B cell (primary cell): Measurements from ENCODE around the gene CASP4. TPM values are rescaled to one million over a fixed set of nuclear protein-coding genes. Genes with fewer than 3 reads are reported as not detected.
A peak's percentile ranks its signal among the peaks of the same experiment; 100 is the strongest.

Experiments
- ATAC-seq: fragments of 200-7000 bp; cut with Tn5 transposase; one replicate; pipeline ENCODE4 v1.10.0; 2021; ENCODE audit warnings: low read depth, mild to moderate bottlenecking, moderate number of reproducible peaks, moderate library complexity
- CTCF ChIA-PET: fragments of 350-600 bp; sonication (Branson Sonifier 250); formaldehyde crosslinking; loops from one replicate; lab custom pipeline; 2021; ENCODE audit warnings: antibody characterized with exemption, inconsistent platforms; lab: Charles Lee
- POLR2A ChIA-PET: fragments of 350-600 bp; sonication (Branson Sonifier 250); formaldehyde crosslinking; loops from one replicate; lab custom pipeline; 2021; ENCODE audit warnings: antibody characterized with exemption; lab: Charles Lee
- DNase-seq: peaks from one replicate; pipeline ENCODE4 v3.0.0; 2013
- H2AFZ ChIP-seq: 2 replicates; pipeline ENCODE4 v1.6.1; 2012; ENCODE audit warnings: mild to moderate bottlenecking, low read depth, low read length; ENCODE audit not compliant: insufficient read depth, poor library complexity, severe bottlenecking
- H3K27ac ChIP-seq, 2 donors: 1 replicate in 1 of 2; 2 replicates in 1 of 2; pipeline ENCODE4 v1.5.1; 2012 to 2013; ENCODE audit warnings: low read length in 2 of 2, mild to moderate bottlenecking in 2 of 2, moderate library complexity in 1 of 2
- H3K27me3 ChIP-seq, 4 experiments: fragments of 200-600 bp in 1 of 4; sonication (generic) in 1 of 4; replicated peaks in 1 of 4; 1 replicate in 2 of 4; 2 replicates in 2 of 4; pipeline versions ENCODE4 v1.6.1 to v1.7.0; 2013 to 2016; ENCODE audit warnings: low read length in 3 of 4, mild to moderate bottlenecking in 2 of 4, mixed read lengths in 1 of 4, moderate library complexity in 1 of 4; ENCODE audit not compliant: insufficient read depth in 4 of 4, control insufficient read depth in 3 of 4; ENCODE audit errors: control extremely low read depth in 1 of 4
- H3K36me3 ChIP-seq, 2 experiments: replicated peaks in 1 of 2; 1 replicate in 1 of 2; 2 replicates in 1 of 2; pipeline versions ENCODE4 v1.6.1 to v1.7.1; 2013; ENCODE audit warnings: low read length in 1 of 2; ENCODE audit not compliant: insufficient read depth in 2 of 2, control insufficient read depth in 1 of 2; ENCODE audit errors: control extremely low read depth in 1 of 2, extremely low read depth in 1 of 2
- H3K4me1 ChIP-seq, 2 donors: fragments of 200-600 bp in 1 of 2; sonication (generic) in 1 of 2; 1 replicate in 1 of 2; 2 replicates in 1 of 2; pipeline versions ENCODE4 v1.5.1 to v1.6.1; 2013 to 2017; ENCODE audit warnings: low read length in 2 of 2; ENCODE audit not compliant: control insufficient read depth in 2 of 2, insufficient read depth in 2 of 2
- H3K4me2 ChIP-seq: replicated peaks from 2 replicates; pipeline ENCODE3; 2012; ENCODE audit warnings: mild to moderate bottlenecking, low read depth, low read length; ENCODE audit not compliant: poor library complexity, severe bottlenecking
- H3K4me3 ChIP-seq, 5 experiments: fragments of 200-600 bp in 1 of 5; sonication (generic) in 1 of 5; 1 replicate in 3 of 5; 2 replicates in 2 of 5; pipeline versions ENCODE4 v1.5.1 to v1.7.0; 2011 to 2016; ENCODE audit warnings: low read length in 4 of 5, mild to moderate bottlenecking in 4 of 5, low read depth in 2 of 5, control low read depth in 1 of 5, moderate library complexity in 1 of 5; ENCODE audit not compliant: insufficient read depth in 1 of 5; ENCODE audit errors: control extremely low read depth in 1 of 5, extremely low read depth in 1 of 5
- H3K79me2 ChIP-seq: fragments of 200-600 bp; sonication (generic); one replicate; pipeline ENCODE4 v1.6.0; 2016; ENCODE audit warnings: low read length; ENCODE audit not compliant: control insufficient read depth, insufficient read depth
- H3K9ac ChIP-seq: fragments of 200-600 bp; sonication (generic); 2 replicates; pipeline ENCODE4 v1.6.1; 2017; ENCODE audit warnings: mild to moderate bottlenecking, low read length, moderate library complexity
- H3K9me3 ChIP-seq, 3 donors: one replicate each; pipeline versions ENCODE4 v1.6.1 to v1.7.1; 2013; ENCODE audit warnings: low read length in 2 of 3; ENCODE audit not compliant: control insufficient read depth in 2 of 3, insufficient read depth in 1 of 3; ENCODE audit errors: control extremely low read depth in 1 of 3
- H4K20me1 ChIP-seq: 2 replicates; pipeline ENCODE4 v1.6.0; 2012; ENCODE audit warnings: mild to moderate bottlenecking, low read length; ENCODE audit not compliant: insufficient read depth, control insufficient read depth, poor library complexity, severe bottlenecking
- H3K27ac Mint-ChIP-seq: one replicate; pipeline ENCODE4 v1.8.0; 2021; ENCODE audit warnings: mixed read lengths
- H3K27me3 Mint-ChIP-seq: one replicate; pipeline ENCODE4 v1.8.0; 2021; ENCODE audit warnings: mixed read lengths
- H3K4me1 Mint-ChIP-seq: one replicate; pipeline ENCODE4 v1.8.0; 2021; ENCODE audit warnings: mixed read lengths
- H3K4me3 Mint-ChIP-seq: one replicate; pipeline ENCODE4 v1.8.0; 2021; ENCODE audit warnings: mixed read lengths
- H3K9me3 Mint-ChIP-seq: one replicate; pipeline ENCODE4 v1.8.0; 2022; ENCODE audit warnings: mixed read lengths; ENCODE audit not compliant: insufficient read depth
- EZH2 ChIP-seq: IDR thresholded peaks from 2 replicates; pipeline ENCODE4 v1.6.1; 2012; ENCODE audit warnings: borderline replicate concordance, low read depth, mild to moderate bottlenecking, moderate library complexity, low read length; ENCODE audit not compliant: insufficient read depth, poor library complexity, severe bottlenecking
- WGBS: methylation state at CpG from one replicate; pipeline ENCODE4 v1.1.5; 2013; ENCODE audit warnings: missing lambda C conversion rate; ENCODE audit not compliant: insufficient coverage; 5-methylcytosine and 5-hydroxymethylcytosine counted together
- intact Hi-C: fragments of 100-400 bp; cut with micrococcal nuclease; formaldehyde crosslinking; loops from one replicate; pipeline ENCODE4 v1.10.0; 2022
- polyA plus RNA-seq: library from polyadenylated mRNA; depleted of rRNA; stranded (reverse); fragments of >200 nt; gene quantifications from 2 replicates; pipeline ENCODE4 v1.2.3, GENCODE V29; 2012
- total RNA-seq, 2 donors: library from RNA; stranded (reverse); fragments of 120-200 nt in 1 of 2; gene quantifications; 1 replicate in 1 of 2; 2 replicates in 1 of 2; pipeline versions ENCODE4 v1.2.3 to v1.2.4, GENCODE V29; 2013 to 2022
- TF ChIP-seq, protein P1 (sequence below): fragments of 200-600 bp; IDR thresholded peaks from one replicate; pipeline ENCODE4 v1.8.0; 2022; ENCODE audit warnings: antibody characterized with exemption, mild to moderate bottlenecking

Gene CASP4
- total and polyA plus RNA-seq, 2 donors (not counting 1 experiment from before 2014, with no cell fraction given): 72.4 to 157 TPM

DNA sequence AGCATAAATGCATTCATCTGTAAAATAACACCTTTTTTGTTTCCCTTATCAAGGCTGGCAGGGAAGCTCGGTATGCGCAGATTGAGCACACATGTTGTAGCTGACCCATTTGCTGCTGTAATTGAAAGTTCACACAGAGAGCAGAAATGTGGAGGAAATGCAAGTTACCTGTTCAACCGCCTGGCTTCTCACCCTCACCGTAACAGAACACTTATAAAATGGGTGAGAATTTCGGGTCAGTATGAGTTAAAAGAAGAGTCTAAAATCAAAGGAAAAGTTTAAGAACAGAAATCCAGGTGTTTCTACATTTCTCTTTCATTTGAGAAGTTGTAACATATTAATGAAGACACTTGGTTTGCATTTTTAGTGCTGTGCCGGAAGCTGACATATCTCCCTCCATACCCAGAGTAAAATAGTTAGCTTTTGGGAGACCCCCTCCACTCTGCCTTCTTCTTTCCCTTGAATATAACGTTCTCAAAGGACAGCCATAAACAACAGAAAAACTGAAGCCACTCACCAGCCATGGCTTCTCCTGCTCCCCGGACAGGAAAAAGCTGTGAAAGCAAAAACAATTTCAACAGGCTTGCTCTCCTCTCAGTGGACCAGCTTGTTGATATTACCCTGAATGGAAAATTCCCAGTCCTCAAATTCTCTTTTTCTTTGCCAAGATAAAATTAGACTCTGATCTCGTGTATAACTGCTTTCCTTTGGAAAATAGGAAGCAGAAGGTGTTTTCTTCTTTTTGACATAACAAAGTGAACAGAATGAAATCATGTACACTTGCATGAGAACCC, 70.3 kb downstream of the CASP4 start, which contains the start of gene CASP12:
Gene CASP12 (minus strand): TSS at position 570 of the 794 bp plus-strand sequence.
- H3K27me3 Mint-ChIP-seq: no peaks in the 10 kb centered on the region
- Histone ChIP-seq H3K27ac (no peak within 1 kb of the TSS), H3K9me3 (no peaks in the 10 kb centered on the region), H3K4me1 (peaks cover 10 to 19% of the 10 kb centered on the region in 2 donors), H3K27me3 (no peaks in the 10 kb centered on the region), H3K79me2 (no peaks in the 10 kb centered on the region), H2AFZ (peak within 1 kb of the TSS; percentile 46), H3K4me3 (peak within 1 kb of the TSS in 2 of 5 experiments; percentile 12 to 16), H3K36me3 (no peaks in the 10 kb centered on the region), H3K9ac (peak within 1 kb of the TSS; percentile 6), H4K20me1 (no peaks in the 10 kb centered on the region), H3K4me2 (peak within 1 kb of the TSS; percentile 23)
- intact Hi-C loops: no loop called here
- POLR2A ChIA-PET: no interaction called here
- CTCF ChIA-PET: interaction anchor here (1.2 kb wide), 1 partner anchor 15 kb away, joined by 3 read pairs; no protein-coding TSS in a partner anchor
- H3K4me3 Mint-ChIP-seq: peak within 1 kb of the TSS; percentile 77
- no peaks in the 10 kb centered on the region for H3K9me3 Mint-ChIP-seq
- peak; percentile 14 for DNase-seq
- peaks cover 37% of the 10 kb centered on the region for H3K4me1 Mint-ChIP-seq
- peak within 1 kb of the TSS; percentile 77 for H3K27ac Mint-ChIP-seq
- 61% methylated on average over 3 of the region's 9 CpGs for WGBS
- no peak for ATAC-seq
- TF ChIP-seq EZH2: no peak
- TF ChIP-seq, protein P1, sequence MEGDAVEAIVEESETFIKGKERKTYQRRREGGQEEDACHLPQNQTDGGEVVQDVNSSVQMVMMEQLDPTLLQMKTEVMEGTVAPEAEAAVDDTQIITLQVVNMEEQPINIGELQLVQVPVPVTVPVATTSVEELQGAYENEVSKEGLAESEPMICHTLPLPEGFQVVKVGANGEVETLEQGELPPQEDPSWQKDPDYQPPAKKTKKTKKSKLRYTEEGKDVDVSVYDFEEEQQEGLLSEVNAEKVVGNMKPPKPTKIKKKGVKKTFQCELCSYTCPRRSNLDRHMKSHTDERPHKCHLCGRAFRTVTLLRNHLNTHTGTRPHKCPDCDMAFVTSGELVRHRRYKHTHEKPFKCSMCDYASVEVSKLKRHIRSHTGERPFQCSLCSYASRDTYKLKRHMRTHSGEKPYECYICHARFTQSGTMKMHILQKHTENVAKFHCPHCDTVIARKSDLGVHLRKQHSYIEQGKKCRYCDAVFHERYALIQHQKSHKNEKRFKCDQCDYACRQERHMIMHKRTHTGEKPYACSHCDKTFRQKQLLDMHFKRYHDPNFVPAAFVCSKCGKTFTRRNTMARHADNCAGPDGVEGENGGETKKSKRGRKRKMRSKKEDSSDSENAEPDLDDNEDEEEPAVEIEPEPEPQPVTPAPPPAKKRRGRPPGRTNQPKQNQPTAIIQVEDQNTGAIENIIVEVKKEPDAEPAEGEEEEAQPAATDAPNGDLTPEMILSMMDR: no peak

DNA sequence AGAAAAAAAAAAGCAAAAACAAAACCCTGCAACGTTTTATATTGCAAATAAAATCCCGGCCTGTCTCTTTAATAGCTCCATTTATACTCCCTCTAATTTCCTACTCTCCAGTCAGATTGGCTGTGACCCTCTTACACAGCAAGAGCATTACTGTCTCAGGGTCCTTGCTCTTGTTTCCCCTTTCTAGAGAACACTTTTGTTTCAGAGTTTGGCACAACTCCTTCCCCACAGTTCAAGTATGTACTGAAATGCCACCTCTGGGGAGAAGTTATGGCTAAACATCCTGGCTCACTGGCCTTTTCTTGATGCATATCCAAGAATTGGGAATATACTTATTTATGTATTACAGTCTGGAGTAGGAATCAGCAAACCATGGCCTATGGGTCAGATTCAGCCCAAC, 72.7 kb downstream of the CASP4 start:
- Histone ChIP-seq H4K20me1 (no peaks in the 10 kb centered on the region), H3K4me1 (peaks cover 10 to 11% of the 10 kb centered on the region in 2 donors), H3K4me3 (no peak overlapping the region), H2AFZ (no peak overlapping the region), H3K9ac (no peak overlapping the region), H3K9me3 (no peaks in the 10 kb centered on the region), H3K27ac (no peak overlapping the region), H3K27me3 (no peaks in the 10 kb centered on the region), H3K4me2 (no peak overlapping the region), H3K79me2 (no peaks in the 10 kb centered on the region), H3K36me3 (no peaks in the 10 kb centered on the region)
- intact Hi-C loops: no loop called here
- ChIA-PET POLR2A (no interaction called here), CTCF (interaction anchor here (1.3 kb wide), 1 partner anchor 16 kb away, joined by 5 read pairs; no protein-coding TSS in a partner anchor)
- H3K27ac Mint-ChIP-seq: no peak overlapping the region
- DNase-seq (no peak), ATAC-seq (no peak)
- H3K27me3 Mint-ChIP-seq: no peaks in the 10 kb centered on the region
- no peak for TF ChIP-seq EZH2
- TF ChIP-seq, protein P1: no peak
- WGBS: 88% methylated on average over 1 of the region's 2 CpGs
- peaks cover 25% of the 10 kb centered on the region for H3K4me1 Mint-ChIP-seq
- H3K9me3 Mint-ChIP-seq: no peaks in the 10 kb centered on the region
- H3K4me3 Mint-ChIP-seq: no peak overlapping the region
